Stimulated activated CD8-positive, alpha-beta memory T cell treated with anti-CD3 and anti-CD28 coated beads, Interleukin-15, amount 100 ng/mL, for 4 hours (primary cell): Measurements from ENCODE around the gene ADTRP.

Source experiments
- DNase-seq, 2 donors: peaks; one replicate each; pipeline ENCODE4 v3.0.0-alpha.2; 2020; ENCODE audit warnings: low read depth in 2 of 2

Gene ADTRP

DNA sequence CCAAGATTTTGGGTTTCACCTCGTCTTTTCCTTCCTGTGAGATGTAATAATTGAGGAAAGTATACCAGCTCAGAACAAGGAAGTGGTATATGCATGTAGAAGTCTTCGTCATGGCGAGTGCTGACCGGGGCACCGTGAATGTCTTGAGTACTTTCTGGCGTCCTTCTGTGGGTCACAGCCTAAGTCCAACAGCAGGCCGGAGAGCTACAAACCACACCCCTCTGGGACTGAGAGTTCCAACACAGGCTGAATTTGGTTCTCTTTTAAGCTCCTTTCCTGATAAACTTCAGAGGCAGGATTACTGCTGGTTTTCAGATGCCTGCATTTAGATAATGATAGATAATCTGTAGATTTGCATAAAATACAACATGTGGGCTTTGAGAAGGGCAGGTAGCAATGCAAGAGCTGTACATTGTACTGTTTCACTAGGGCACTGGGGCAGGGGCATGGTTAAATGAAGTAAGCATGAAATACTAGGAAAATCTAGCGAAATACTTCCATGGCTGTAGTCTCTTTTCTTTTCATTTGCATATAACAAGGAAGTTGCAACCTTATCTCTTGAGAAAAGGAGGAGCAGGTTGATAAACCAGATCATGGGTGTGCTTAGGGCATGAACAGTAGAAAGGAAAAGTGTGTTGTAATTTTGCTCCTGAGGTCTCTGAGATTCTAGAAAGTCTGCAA, at the start of gene ADTRP:
Gene ADTRP, minus strand, starts transcription at position 156 of the 681 bp plus-strand sequence. Its CDS starts 44 bp downstream, at position 112.
- DNase-seq: no peak

- DNase-seq: no peak
Measured at GRCh38 chr6:11826779-11827178, 48.2 kb upstream of the ADTRP start.

- DNase-seq: no peak
Measured at GRCh38 chr6:11824986-11825385, 46.4 kb upstream of the ADTRP start.

GRCh38 chr6:11822346-11822745, 43.7 kb upstream of the ADTRP start:
- no peak for DNase-seq

DNA sequence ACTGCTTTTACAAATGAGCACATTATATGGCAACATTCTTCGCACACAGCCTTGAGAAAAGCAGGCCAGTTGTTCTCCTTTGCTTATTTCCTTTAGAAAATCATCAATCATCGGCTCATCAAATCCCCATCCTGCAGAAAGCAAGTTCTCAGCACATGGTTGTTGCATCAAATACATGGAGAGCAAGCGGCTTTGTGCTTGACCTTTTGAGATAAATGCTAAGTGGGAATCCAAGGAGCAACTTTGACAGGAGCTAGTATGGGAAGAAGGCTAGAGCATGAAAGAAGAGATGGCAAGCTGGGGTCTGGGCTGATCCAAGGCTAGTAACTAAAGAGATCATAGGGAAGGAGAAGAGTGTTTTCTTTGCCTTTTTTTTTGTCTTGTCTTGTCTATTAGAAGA, 43.2 kb upstream of the ADTRP start:
- no peak for DNase-seq

- DNase-seq: no peak
Measured at GRCh38 chr6:11820821-11821220, 42.2 kb upstream of the ADTRP start.

DNA sequence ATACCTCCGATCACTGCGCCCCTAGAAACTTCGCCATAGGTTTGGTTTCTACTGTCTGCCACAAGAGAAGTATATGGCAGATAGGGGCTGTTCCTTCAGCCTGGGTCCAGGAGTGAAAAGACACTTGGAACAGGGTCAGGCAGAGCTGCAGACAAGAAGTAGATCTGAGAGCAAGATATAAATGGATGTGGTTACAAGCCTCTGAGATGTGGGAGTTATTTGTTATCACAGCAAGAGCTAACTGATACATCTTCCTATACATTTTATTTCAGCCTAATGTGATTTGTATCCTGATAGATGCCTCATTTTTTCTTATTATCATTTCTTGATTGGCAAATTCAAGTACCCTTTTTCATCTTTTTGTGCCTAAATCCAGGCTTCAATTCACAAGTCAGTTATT, 40.9 kb upstream of the ADTRP start:
- no peak for DNase-seq

GRCh38 chr6:11815231-11815630, 36.6 kb upstream of the ADTRP start:
- DNase-seq: no peak

GRCh38 chr6:11814819-11815218, 36.2 kb upstream of the ADTRP start:
- DNase-seq: no peak

GRCh38 chr6:11814106-11814505, 35.5 kb upstream of the ADTRP start:
- DNase-seq: no peak

DNA sequence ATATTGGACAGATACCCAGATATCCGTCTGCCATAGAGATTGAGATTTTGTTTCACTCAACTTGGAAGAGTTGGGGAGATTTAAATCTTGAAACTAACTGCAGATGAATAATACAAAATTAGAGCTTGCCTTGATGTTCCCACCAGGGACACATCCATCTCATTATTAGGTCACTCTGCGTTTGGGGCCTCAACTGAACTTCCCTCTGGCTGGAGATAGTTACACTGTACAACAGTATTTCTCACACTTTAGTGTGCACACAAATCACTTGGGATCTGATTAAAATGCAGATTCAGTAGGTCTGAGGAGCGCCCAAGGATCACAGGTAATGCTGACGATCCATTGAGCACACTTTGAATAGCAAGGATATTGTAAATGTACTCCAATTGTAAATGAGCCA, 35.0 kb upstream of the ADTRP start:
- no peak for DNase-seq

DNA sequence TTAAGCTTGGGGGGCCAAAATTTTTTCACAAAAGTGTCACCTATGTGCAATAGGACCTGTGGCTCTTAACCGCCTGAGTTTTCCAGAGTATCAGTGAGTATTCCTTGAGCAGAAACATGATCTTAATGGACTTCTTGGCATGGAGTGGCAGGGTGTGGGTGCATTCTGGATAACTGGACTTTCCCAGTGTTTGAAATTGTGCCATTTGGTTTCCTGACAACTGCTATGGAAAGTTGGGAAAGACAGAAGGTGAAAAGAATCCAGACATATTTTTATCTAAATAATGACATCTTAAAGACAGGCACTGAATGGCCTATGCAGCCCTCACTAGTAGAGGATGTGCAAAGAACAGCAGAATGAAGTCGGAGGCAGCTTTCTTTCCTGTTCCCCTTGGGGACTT, 34.3 kb upstream of the ADTRP start:
- DNase-seq: no peak

DNA sequence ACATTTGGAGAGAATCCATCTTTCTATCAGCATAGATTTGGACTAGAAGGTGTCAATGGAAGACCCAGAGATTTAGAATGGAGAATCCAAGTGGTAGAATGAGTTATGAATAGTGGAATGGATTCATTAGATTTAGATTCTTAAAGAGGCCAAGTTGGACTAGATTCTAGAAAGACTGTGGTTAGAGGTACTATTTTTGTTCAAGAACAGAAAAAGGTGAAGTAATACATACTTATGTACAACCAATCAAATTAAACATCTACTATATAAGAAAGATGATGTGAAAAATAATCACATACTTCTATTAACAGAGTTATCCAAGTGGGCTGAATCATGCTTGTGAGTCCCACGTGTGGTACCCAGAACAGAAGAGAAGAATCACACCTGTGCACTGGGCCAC, 33.8 kb upstream of the ADTRP start:
- DNase-seq: no peak

- no peak for DNase-seq
Measured at GRCh38 chr6:11811644-11812264, 33.2 kb upstream of the ADTRP start.

DNA sequence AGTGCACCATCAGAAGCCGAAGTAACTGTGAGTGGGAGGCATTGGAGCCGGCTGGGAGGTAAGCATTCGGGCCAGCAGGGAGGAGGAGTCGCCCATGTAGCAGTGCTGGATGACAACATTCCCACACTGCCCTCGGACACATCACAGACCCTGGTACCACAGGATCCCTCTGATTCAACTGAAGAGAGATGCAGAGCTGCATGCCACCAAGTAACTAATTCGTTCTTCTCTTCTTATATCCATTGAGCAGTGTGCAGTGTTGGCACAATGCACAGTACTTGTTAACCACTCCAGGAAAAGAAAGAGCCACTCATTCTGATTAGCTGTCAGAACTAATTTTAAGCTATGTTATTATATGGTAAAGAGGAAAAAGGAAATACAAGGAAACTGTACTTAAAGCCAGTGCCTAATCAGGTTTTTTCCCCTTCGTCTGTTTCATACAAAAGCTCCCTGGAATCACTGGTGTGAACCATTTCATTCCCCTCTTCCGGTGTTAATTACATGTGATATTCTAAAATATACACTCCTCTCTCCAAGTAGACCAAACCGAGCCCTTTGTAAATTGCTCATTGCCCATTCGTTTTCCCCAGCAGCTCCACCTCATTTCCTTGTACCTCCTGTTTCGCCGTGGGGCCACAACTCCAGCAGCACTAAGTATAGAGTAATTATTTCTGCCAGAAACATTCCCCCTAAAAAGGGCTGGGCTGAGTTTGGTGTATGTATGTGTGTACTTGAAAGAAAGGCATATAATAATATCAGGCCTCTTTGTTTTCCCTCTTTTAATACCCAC, 32.4 kb upstream of the ADTRP start:
- no peak for DNase-seq

DNA sequence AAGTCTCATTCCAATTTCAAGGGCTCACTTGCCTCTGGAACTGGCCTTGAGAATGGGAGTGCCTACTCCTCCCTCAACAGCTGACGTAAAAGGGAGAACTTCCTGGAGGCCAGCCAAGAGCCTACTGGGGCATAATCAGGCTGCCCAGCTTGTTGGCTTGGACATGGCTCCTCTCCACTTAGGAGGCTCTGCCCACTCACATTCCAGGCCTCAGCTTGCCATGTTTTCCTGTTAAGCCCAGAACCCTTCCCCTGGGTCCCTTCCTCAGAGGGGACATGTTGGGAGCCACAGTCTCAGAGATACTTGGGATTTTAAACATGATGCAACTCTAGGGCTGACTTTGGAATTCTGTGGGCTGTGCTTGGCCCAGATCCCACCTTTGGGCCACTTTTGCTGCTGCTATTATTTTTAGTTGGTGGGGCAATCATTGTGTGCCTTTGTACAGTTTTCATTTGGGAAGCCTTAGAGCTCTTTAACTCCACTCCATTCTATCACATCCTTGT, 31.5 kb upstream of the ADTRP start:
- DNase-seq: no peak

GRCh38 chr6:11808054-11808453, 29.5 kb upstream of the ADTRP start:
- DNase-seq: no peak

- no peak for DNase-seq
Measured at GRCh38 chr6:11806561-11807317, 28.1 kb upstream of the ADTRP start.

GRCh38 chr6:11805259-11806053, 26.9 kb upstream of the ADTRP start:
- DNase-seq: no peak

DNA sequence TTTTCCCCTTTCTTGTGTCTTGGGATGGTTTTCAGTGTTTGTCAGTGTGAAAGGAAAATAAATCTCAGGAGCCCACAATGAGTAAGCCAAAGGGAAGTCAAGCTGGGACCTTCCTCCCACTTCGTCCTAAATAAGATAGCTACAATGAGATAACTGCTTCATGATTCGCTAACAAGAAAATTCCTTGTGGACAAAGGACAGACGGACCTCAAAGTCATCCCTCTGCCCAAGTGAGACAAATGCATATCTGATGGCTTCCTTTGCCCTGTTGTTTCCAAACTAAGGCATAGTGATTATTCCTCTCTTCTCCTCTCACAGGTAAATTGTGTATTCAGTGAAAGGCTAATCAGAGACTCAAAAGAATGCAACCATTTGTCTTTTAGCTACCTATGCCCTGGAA, 26.1 kb upstream of the ADTRP start:
- DNase-seq: no peak

GRCh38 chr6:11804135-11804534, 25.5 kb upstream of the ADTRP start:
- DNase-seq: no peak
